ENCODE data around the gene VSIR.

- TF ChIP-seq CTCF (IDR thresholded peaks at IDR 0.05; ENCODE audit: insufficient read depth, low read depth, low read length) (no peak), EZH2 (IDR thresholded peaks at IDR 0.05; ENCODE audit: insufficient read depth, low read length) (no peak)
Observed at GRCh38 chr10:71796749-71797405, 23.6 kb upstream of the VSIR start.

Measured in astrocyte (in vitro differentiated cells and primary cell).